Fibroblast of skin of left biceps (primary cell): ENCODE measurements around the gene NGF.
"Not testable (repeated sequence)": the region's sequence is repeated elsewhere in the genome, so short reads cannot be mapped to it uniquely, and the experiment has no call there.

Source experiments
- DNase-seq, 2 experiments: peaks; one replicate each; pipeline ENCODE4 v3.0.0-alpha.2; 2013; ENCODE audit warnings: low read depth in 2 of 2

Gene NGF

DNA sequence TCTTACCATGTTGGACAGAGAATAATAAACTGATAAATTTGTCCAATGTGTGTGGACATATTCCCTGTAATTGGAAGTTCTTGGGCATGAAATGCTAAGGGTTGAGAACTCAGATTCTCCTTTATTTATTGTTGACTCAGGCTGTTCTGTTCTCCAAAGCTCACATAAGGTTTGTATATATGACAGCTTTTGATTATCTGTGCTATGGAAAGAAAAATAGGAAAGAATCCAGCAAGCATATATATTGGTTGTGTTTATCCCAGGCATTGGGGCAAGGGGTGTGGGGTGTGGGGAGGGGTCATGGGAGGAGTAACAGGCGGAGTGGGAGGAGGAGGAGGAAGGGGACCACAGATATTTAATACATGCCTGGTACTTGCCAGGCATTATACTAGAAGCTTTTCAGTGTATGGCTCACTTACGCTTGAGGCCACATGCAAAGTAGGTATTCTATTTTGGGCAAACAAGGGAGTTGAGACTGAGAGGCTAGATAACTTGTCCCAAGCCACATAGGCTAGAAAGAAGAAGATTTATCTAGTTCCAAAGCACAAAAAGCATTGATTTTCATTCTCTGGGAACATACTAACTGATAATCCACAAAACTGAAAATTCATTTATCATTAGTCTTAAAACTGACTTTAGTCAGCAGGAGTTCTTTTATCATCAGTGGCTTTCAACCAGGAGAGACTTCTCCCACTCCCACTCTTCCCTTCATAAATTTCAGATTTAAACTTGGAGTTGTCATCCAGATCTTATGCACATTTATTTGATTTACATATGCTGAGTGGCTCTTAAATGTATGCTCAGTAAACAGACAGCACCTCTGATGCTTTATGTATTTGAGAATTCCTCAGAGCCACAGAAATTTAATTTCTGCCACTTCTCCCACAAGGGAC lies 27.2 kb downstream of the NGF start:
- DNase-seq: no peak

DNA sequence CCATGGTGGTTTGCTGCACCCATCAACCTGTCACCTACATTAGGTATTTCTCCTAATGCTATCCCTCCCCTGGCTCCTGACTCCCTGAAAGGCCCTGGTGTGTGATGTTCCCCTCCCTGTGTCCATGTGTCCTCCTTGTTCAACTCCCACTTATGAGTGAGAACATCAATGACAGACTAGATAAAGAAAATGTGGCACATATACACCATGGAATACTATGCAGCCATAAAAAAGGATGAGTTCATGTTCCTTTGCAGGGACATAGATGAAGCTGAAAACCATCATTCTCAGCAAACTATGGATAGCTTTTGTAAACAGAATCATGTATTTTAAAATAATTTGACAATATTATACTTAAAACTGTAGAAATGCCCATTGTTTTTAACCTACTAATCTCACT lies 28.5 kb downstream of the NGF start:
- DNase-seq: not testable (repeated sequence)

DNA sequence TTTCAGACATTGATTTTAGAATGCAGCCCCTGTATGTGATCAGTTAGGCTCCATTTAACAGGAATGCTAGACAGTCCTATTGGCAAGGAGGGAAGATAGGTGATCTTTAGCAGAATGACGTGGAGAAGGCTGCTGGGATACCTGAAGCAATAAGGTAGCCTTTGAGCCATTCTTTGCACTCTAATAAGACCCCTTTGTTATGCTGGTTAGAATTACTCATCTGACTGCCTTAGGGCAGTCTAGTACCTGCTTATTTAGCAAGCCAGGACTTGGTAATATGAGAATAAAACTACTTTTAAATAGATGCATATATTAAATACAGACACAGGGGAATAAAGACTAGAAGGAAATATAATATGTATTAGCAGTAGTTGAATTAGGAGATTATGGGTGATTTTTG lies 29.1 kb downstream of the NGF start:
- no peak for DNase-seq

DNA sequence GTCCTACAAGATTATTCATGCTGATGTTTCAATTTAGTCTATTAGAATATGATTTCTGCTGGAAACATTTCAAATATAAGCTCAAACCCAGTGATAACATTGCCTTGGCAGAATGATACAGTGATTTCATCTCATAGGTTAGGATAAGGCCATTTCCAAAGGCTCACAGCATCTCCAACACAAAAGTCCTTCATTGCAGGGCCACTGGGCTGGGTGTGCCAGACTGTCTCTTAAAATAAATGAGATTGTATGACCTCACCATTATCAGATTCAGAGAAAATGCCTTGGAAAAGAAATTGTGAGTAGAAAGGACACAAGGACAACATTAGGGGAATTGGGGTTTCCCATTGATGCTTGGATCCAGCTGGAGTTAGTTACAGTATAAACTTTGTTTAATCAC lies 30.4 kb downstream of the NGF start:
- DNase-seq: no peak

GRCh38 chr1:115306146-115306545 lies 31.9 kb downstream of the NGF start:
- DNase-seq: no peak

DNA sequence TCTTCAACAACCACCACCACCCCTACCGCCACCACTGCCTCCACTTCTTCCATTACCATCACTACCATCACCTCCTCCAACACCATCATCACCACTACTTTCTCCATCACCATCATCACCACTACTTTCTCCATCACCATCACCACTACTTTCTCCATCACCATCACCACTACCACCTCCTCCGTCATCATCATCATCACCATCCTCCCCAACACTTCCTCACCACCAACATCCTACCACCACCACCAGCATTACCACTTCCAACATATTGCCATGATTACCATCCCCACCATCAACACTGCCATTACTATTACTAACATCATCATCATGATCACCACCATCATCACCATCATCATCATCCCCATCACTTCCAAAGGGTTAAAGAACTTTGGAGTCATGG lies 34.7 kb downstream of the NGF start:
- DNase-seq: no peak

DNA sequence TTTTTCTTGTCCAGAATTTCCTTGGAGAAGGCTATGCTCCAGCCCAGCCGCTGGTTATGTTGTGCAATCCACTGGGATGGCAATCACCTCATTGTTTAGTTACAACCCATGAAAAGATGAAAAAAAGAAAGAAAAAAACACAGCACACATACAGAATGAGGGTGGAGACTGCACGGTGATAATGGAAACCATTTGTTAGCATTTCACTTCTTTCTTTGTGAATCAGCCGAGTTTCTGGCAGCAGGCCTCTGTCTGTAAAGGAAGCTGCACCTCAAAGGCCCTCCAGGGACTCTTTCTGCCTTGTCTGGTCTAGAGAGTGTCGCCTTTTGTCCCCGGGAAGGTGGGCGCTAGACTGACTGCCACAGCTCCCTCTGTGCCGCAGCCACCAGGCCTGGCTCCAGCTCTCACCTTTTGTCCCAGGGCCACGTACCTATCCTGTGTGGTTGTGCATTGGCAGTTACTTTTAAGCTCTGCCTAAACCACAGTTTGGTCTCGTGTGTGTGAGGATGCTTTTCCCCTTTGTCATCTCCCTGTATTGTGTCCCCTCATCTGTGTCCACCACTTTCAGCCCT lies 35.6 kb downstream of the NGF start:
- peak; percentile 89 for DNase-seq

GRCh38 chr1:115301438-115302020 lies 36.5 kb downstream of the NGF start:
- no peak for DNase-seq

GRCh38 chr1:115300087-115300876 lies 37.8 kb downstream of the NGF start:
- peak in 1 of 2 experiments; percentile 32 for DNase-seq

DNA sequence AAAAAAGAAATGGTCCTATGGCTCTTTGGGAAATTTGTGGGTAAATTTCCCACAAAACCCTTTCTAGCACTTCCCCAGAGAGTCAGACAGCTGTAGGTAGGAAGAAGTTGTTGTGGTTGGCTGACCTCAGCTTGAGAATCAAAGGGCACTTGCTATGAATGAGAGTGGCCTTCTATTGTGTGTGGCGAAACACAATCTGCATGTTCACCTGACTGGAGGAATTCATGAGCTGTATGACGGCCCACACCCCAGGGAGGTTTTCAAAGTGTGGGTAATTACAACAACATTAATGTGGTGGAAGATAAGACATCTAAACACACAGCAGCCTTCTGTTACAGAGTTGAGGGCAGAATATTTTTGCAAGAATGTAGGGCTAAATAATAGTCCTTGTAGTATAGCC lies 38.8 kb downstream of the NGF start:
- no peak for DNase-seq

DNA sequence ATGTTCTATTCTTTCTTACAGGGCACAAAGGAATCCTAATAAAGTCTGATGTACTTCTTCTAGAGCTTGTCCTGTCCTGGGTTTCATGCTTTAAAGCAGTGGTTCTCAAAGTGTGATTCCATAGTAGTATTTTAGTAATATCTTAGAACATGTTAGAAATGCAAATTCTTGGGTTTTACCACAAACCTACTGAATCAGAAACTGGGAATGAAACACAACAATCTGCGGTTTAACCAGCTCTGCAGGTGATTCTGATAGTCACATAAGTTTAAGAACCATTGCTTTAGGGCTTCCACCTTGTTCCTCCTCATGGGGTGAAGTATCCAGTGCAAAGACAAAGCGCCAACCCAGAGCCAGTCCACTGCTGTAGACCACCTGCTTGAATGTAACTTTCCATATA lies 41.1 kb downstream of the NGF start:
- DNase-seq: no peak

DNA sequence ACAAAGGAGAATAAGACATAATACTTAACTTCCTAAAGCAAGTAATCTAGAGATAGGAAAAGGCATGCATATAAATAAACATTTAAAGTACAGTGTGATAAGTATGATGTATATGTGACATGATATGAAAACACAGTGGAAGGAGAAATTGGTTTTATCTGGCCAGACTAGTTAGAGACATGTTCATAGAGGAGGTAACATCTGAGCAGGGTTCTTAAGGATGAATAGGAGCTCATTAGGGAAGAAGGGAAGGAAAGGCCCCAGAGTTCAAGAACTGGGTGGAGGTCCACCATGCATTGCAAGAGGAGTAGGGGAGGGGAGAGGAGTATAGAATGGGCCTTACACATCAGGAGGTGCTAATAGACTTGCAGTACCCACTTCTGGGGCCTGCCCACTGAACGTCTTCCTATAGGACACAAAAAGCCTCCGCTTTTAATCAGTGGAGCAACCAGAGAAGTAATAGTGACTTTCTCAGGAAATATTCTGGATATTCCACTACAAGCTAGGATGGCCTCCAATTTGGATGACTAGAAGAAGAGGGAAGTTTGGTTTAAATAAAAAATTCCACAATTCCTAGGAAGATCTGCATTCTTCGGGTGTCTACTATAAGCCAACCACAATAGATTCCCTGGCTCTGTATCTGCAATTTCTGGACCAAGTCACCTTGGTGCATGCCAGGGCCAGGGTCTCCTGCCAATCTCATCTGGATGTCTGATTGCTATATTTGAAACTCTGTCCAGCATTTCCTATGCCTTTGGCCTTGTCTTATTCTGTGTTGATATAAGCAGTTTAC lies 41.9 kb downstream of the NGF start:
- DNase-seq: no peak

- no peak for DNase-seq
Measured at GRCh38 chr1:115293899-115294298, 44.1 kb downstream of the NGF start.

- DNase-seq: no peak
Measured at GRCh38 chr1:115293006-115293405, 45.0 kb downstream of the NGF start.

DNA sequence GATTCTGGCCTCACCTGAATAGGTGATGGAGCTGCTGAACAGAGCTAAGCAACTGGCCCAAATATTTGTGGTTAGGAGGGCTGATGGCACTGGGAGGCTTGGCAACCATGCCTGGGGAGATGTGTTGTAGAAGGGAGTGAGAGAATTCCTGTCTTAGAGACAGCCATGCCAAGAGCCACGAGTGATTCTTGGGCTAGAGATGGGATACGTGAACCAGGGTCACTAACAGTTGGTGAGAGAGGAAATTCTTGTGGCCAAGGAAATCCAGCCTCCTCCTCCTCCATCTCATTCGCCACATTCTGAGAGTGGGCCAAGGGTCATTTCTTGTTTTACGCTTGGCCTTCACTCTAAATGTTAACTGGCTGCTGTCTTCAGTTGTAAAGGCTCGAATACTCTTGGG lies 46.3 kb downstream of the NGF start:
- no peak for DNase-seq

DNA sequence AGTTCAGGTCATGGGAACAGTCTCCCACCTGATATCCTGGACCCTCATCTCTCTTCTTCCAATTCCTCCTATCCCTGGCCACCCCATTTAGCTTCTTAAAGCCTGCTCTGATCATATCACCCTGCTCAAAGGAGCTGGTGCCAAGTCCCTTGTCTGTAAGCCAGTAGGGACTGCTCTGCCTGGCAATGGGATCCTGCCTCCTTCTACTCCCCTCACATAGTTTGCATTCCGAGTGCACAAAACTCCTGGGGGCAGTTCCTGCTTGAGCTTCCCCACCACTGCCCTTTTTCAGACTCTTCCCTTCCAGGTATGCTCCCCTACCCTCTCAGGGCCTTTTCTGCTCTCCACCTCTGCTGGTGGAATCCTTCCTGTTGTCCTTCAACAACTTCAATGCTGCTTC lies 48.1 kb downstream of the NGF start:
- no peak for DNase-seq

DNA sequence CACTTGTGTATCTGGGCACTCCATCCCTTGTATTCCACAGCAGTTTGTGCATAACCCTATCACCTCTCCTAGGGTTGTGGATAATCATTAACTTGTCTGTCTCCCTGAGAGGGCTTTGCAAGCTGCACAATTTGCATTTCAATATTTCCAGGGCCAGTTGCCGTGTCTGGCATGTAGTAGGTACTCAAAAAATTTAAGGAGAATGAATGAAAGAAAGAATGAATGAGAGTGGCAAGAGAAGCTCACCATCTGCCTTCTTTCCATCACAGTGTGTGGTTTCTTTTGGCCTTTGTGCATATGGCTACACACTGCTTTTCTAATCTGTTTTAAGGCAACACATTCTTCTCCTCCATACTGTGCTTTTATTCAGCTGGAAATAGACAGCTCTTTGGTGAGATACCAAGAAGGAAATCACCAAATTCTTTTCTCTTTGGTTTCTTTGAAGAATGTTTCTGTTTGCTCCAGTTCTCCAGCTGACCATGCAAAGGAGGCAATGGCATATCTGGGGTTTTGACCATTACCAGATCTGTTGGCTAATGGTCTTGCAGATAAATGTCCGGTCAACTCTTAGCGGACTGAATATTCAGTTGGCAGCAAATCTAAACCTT lies 49.4 kb downstream of the NGF start:
- DNase-seq: no peak

GRCh38 chr1:115286431-115287205 lies 51.4 kb downstream of the NGF start:
- no peak for DNase-seq

GRCh38 chr1:115284209-115284608 lies 53.8 kb downstream of the NGF start:
- DNase-seq: no peak

DNA sequence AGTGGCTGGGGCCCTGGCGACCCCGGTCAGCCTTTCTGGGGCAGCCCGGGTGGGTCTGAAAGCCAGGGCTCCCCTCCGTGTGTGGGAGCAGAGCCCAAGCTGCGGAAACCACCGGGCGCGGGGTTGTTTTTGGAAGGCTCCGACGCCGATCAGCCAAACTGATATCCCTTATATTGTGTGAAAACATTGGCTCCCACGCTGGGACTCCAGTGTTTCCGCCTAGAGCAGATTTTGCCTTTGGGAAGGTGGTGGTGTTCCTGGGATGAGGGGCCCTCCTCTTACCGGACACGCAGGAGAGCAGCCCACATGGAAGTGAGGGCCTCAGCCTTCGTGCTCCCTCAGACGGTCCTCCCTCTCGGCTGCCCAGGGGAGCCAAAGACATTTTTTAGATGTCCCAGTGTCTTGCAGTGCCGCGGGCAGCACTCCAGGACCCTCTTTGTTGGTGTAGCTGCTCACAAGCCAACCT lies 54.3 kb downstream of the NGF start:
- DNase-seq: no peak
